GM23338 (cell line): ENCODE results near the gene OR13A1. TPM values are rescaled to one million over a fixed set of nuclear protein-coding genes. Genes with fewer than 3 reads are reported as not detected.

ENCODE experiments used
- ATAC-seq: fragments of 200-7000 bp; cut with Tn5 transposase; 3 replicates; pipeline ENCODE4 v1.9.1; 2020
- DNase-seq: peaks from one replicate; pipeline ENCODE4 v3.0.0-alpha.2; 2015; ENCODE audit warnings: low spot score
- H2AFZ ChIP-seq: fragments of 200-600 bp; sonication (generic); 2 replicates; pipeline ENCODE4 v1.8.0; 2016; ENCODE audit warnings: antibody characterized with exemption, mild to moderate bottlenecking, moderate library complexity
- H3F3A ChIP-seq: fragments of 200-600 bp; sonication (generic); replicated peaks from 2 replicates; pipeline ENCODE4 v1.8.0; 2017; ENCODE audit warnings: antibody characterized with exemption, mixed run types, low read depth
- H3K27ac ChIP-seq: fragments of 200-600 bp; sonication (generic); 2 replicates; pipeline ENCODE4 v1.6.1; 2016; ENCODE audit warnings: low read depth
- H3K27me3 ChIP-seq: fragments of 200-600 bp; sonication (generic); 2 replicates; pipeline ENCODE4 v1.8.0; 2016; ENCODE audit warnings: mild to moderate bottlenecking, mixed run types, moderate library complexity; ENCODE audit not compliant: insufficient read depth
- H3K36me3 ChIP-seq: fragments of 200-600 bp; sonication (generic); 2 replicates; pipeline ENCODE4 v1.8.0; 2016; ENCODE audit warnings: mild to moderate bottlenecking; ENCODE audit not compliant: insufficient read depth
- H3K4me1 ChIP-seq: fragments of 200-600 bp; sonication (generic); 2 replicates; pipeline ENCODE4 v1.8.0; 2016; ENCODE audit warnings: mild to moderate bottlenecking, moderate library complexity; ENCODE audit not compliant: insufficient read depth
- H3K4me2 ChIP-seq: fragments of 200-600 bp; sonication (generic); 2 replicates; pipeline ENCODE4 v1.7.1; 2017; ENCODE audit warnings: mixed run types
- H3K4me3 ChIP-seq: fragments of 200-600 bp; sonication (generic); 2 replicates; pipeline ENCODE4 v1.6.1; 2016; ENCODE audit warnings: mixed run types
- H3K79me2 ChIP-seq: fragments of 200-600 bp; sonication (generic); replicated peaks from 2 replicates; pipeline ENCODE4 v1.8.0; 2017; ENCODE audit warnings: mild to moderate bottlenecking; ENCODE audit not compliant: insufficient read depth
- H3K9me2 ChIP-seq: fragments of 200-600 bp; sonication (generic); 2 replicates; pipeline ENCODE4 v1.8.0; 2017; ENCODE audit not compliant: insufficient read depth
- H4K20me1 ChIP-seq: fragments of 200-600 bp; sonication (generic); replicated peaks from 2 replicates; pipeline ENCODE4 v1.8.0; 2017; ENCODE audit warnings: mild to moderate bottlenecking; ENCODE audit not compliant: insufficient read depth
- H3K27ac Mint-ChIP-seq: 2 replicates; pipeline ENCODE4 v1.8.0; 2020; ENCODE audit warnings: inconsistent platforms, mild to moderate bottlenecking, moderate library complexity, mixed read lengths
- H3K27me3 Mint-ChIP-seq: 3 replicates; pipeline ENCODE4 v1.8.0; 2022; ENCODE audit warnings: low read depth, mild to moderate bottlenecking, moderate library complexity, mixed read lengths, inconsistent platforms; ENCODE audit not compliant: insufficient read depth, poor library complexity
- H3K36me3 Mint-ChIP-seq: 3 replicates; pipeline ENCODE4 v1.8.0; 2021; ENCODE audit warnings: low read depth, mild to moderate bottlenecking, inconsistent platforms, moderate library complexity, mixed read lengths
- H3K4me1 Mint-ChIP-seq: 3 replicates; pipeline ENCODE4 v1.8.0; 2020; ENCODE audit warnings: mild to moderate bottlenecking, inconsistent platforms, mixed read lengths
- H3K4me3 Mint-ChIP-seq: 3 replicates; pipeline ENCODE4 v1.8.0; 2021; ENCODE audit warnings: moderate library complexity, mild to moderate bottlenecking, inconsistent platforms, mixed read lengths
- H3K9me3 Mint-ChIP-seq: 3 replicates; pipeline ENCODE4 v1.8.0; 2020; ENCODE audit warnings: moderate library complexity, mild to moderate bottlenecking, inconsistent platforms, mixed read lengths
- CREB1 ChIP-seq: fragments of 250-450 bp; sonication (Bioruptor Pico); IDR thresholded peaks from 2 replicates; pipeline ENCODE4 v1.5.0; 2020; ENCODE audit warnings: low read depth, mild to moderate bottlenecking, moderate library complexity
- EZH2 ChIP-seq: fragments of 200-600 bp; sonication (generic); IDR thresholded peaks from one replicate; pipeline ENCODE4 v1.8.0; 2017; ENCODE audit warnings: antibody characterized with exemption, mild to moderate bottlenecking, low read depth; ENCODE audit not compliant: unreplicated experiment
- EZH2phosphoT487 ChIP-seq: fragments of 200-600 bp; sonication (generic); IDR thresholded peaks from one replicate; pipeline ENCODE4 v1.8.1; 2018; ENCODE audit warnings: antibody characterized with exemption; ENCODE audit not compliant: unreplicated experiment
- JUNB ChIP-seq: IDR thresholded peaks from one replicate; pipeline ENCODE4 v1.6.1; 2016; ENCODE audit warnings: antibody characterized with exemption; ENCODE audit not compliant: unreplicated experiment
- NANOG ChIP-seq: IDR thresholded peaks from 2 replicates; pipeline ENCODE4 v1.6.1; 2016; ENCODE audit warnings: antibody characterized with exemption, borderline replicate concordance
- POLR2AphosphoS5 ChIP-seq: IDR thresholded peaks from 2 replicates; pipeline ENCODE4 v1.6.1; 2016; ENCODE audit warnings: antibody characterized with exemption, low read depth
- STAT1 ChIP-seq: IDR thresholded peaks from one replicate; pipeline ENCODE4 v1.6.1; 2016; ENCODE audit warnings: antibody characterized with exemption; ENCODE audit not compliant: unreplicated experiment
- polyA plus RNA-seq: library from polyadenylated mRNA; unstranded; fragments of >200 nt; fragmentation: Nextera tagmentation; extraction: Ambion mirVana; gene quantifications from 2 replicates; pipeline ENCODE4 v1.2.1, GENCODE V29; 2016
- total RNA-seq: library from RNA; depleted of rRNA; stranded (reverse); fragments of >200 nt; shearing (Covaris generic); gene quantifications from 2 replicates; pipeline ENCODE4 v1.2.3, GENCODE V29; 2014
- TF ChIP-seq, protein P1 (sequence below), 2 experiments: fragments of 200-600 bp in 1 of 2; sonication (generic) in 1 of 2; conservative IDR thresholded peaks; 2 replicates each; pipeline versions ENCODE4 v1.5.1 to v1.6.1; 2016 to 2017; ENCODE audit warnings: antibody characterized with exemption in 2 of 2, low read depth in 2 of 2, mild to moderate bottlenecking in 2 of 2, moderate library complexity in 1 of 2
- TF ChIP-seq, protein P2 (sequence below): IDR thresholded peaks from one replicate; pipeline ENCODE4 v1.6.1; 2018; ENCODE audit warnings: antibody characterized with exemption; ENCODE audit not compliant: unreplicated experiment

Gene OR13A1
- total and polyA plus RNA-seq, 2 experiments from 2014 or later: 0.21 TPM; not detected in 1

DNA sequence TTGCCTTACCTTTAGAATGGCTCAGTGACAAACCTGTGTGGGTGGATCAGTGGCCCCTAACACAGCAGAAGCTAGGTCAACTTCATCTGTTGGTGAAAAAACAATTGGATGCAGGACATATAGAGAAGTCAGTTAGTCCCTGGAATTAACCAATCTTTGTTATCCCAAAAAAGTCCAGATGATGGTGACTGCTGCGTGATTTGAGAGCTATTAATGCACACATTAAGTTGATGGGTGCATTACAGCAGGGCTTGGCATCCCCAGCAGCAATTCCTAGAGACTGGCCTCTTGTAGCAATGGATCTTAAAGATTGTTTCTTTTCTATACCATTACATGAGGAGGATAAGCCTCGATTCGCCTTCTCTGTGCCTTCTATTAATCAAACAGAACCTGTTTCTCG is 33.3 kb downstream of the OR13A1 start:
- Histone ChIP-seq H4K20me1 (no peaks in the 10 kb centered on the region), H3F3A (no peaks in the 10 kb centered on the region), H3K9me2 (no peaks in the 10 kb centered on the region), H3K27ac (no peak overlapping the region), H3K4me1 (peaks cover 13% of the 10 kb centered on the region), H3K79me2 (no peaks in the 10 kb centered on the region), H3K36me3 (no peaks in the 10 kb centered on the region), H2AFZ (no peak overlapping the region), H3K4me3 (no peak overlapping the region), H3K4me2 (no peak overlapping the region), H3K27me3 (no peaks in the 10 kb centered on the region)
- no peak overlapping the region for H3K4me3 Mint-ChIP-seq
- H3K9me3 Mint-ChIP-seq: peaks cover 7% of the 10 kb centered on the region
- peaks cover 2% of the 10 kb centered on the region; the same call in 1 of the 3 replicates for H3K36me3 Mint-ChIP-seq
- H3K27me3 Mint-ChIP-seq: no peaks in the 10 kb centered on the region
- DNase-seq: no peak
- TF ChIP-seq CREB1 (CRISPR knock-in tag): no peak
- no peak for TF ChIP-seq EZH2
- TF ChIP-seq JUNB: no peak
- TF ChIP-seq, protein P1, sequence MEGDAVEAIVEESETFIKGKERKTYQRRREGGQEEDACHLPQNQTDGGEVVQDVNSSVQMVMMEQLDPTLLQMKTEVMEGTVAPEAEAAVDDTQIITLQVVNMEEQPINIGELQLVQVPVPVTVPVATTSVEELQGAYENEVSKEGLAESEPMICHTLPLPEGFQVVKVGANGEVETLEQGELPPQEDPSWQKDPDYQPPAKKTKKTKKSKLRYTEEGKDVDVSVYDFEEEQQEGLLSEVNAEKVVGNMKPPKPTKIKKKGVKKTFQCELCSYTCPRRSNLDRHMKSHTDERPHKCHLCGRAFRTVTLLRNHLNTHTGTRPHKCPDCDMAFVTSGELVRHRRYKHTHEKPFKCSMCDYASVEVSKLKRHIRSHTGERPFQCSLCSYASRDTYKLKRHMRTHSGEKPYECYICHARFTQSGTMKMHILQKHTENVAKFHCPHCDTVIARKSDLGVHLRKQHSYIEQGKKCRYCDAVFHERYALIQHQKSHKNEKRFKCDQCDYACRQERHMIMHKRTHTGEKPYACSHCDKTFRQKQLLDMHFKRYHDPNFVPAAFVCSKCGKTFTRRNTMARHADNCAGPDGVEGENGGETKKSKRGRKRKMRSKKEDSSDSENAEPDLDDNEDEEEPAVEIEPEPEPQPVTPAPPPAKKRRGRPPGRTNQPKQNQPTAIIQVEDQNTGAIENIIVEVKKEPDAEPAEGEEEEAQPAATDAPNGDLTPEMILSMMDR (conservative IDR thresholded peaks at IDR 0.05; ENCODE audit: low read depth in 2 of 2): no peak
- peaks cover 16% of the 10 kb centered on the region; the same call in 2 of the 3 replicates for H3K4me1 Mint-ChIP-seq
- H3K27ac Mint-ChIP-seq: no peak overlapping the region
- no peak for ATAC-seq

DNA sequence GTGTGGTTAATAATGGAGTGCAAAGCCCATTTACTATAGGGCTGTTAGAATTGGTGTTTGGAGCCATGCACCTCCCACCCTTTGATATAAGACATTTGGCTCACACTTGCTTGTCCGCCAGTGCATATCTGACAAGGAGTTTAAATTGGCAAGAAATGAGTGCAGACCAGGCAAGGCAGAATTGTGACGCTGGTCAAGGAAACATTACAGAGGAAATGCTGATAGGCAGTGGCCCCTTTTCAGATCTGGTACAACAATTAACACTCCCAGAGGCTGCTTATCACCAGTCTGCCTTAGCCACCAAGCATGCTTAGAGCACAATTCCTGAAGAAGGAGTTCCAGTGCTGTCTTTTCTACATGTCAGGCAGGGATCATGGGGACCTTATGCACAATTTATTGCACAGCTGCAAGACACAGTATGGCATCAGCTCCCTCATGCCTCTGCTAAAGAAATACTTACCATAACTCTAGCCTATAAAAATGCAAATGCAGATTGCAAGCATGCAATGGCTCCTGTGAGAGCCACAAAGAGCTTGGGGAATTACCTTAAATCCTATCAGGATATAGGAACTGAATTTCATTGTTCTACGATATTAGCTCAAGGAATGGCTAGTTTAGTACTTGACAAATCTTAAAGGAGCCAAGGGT is 35.2 kb downstream of the OR13A1 start:
- H2AFZ ChIP-seq: peak overlapping the region; percentile 95

More for the DNA sequence above, 35.2 kb downstream of the OR13A1 start:
- Mint-ChIP-seq H3K36me3 (no peaks in the 10 kb centered on the region), H3K4me1 (peaks cover 16% of the 10 kb centered on the region; the same call in 2 of the 3 replicates), H3K27me3 (no peaks in the 10 kb centered on the region), H3K9me3 (0 out of 3 replicates have a peak, but pooled peaks cover under 1% of the 10 kb centered on the region), H3K4me3 (no peak overlapping the region), H3K27ac (no peak overlapping the region)
- H3K36me3 ChIP-seq: no peaks in the 10 kb centered on the region
- H3K4me2 ChIP-seq: 0 out of 2 replicates have a peak overlapping the region, but pooled peaks have one; percentile 38
- no peaks in the 10 kb centered on the region for H4K20me1 ChIP-seq
- TF ChIP-seq STAT1: no peak
- TF ChIP-seq NANOG: no peak
- TF ChIP-seq, protein P2, sequence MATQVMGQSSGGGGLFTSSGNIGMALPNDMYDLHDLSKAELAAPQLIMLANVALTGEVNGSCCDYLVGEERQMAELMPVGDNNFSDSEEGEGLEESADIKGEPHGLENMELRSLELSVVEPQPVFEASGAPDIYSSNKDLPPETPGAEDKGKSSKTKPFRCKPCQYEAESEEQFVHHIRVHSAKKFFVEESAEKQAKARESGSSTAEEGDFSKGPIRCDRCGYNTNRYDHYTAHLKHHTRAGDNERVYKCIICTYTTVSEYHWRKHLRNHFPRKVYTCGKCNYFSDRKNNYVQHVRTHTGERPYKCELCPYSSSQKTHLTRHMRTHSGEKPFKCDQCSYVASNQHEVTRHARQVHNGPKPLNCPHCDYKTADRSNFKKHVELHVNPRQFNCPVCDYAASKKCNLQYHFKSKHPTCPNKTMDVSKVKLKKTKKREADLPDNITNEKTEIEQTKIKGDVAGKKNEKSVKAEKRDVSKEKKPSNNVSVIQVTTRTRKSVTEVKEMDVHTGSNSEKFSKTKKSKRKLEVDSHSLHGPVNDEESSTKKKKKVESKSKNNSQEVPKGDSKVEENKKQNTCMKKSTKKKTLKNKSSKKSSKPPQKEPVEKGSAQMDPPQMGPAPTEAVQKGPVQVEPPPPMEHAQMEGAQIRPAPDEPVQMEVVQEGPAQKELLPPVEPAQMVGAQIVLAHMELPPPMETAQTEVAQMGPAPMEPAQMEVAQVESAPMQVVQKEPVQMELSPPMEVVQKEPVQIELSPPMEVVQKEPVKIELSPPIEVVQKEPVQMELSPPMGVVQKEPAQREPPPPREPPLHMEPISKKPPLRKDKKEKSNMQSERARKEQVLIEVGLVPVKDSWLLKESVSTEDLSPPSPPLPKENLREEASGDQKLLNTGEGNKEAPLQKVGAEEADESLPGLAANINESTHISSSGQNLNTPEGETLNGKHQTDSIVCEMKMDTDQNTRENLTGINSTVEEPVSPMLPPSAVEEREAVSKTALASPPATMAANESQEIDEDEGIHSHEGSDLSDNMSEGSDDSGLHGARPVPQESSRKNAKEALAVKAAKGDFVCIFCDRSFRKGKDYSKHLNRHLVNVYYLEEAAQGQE: no peak
- TF ChIP-seq EZH2phosphoT487: no peak
- no peak for TF ChIP-seq POLR2AphosphoS5
- TF ChIP-seq, protein P1 (conservative IDR thresholded peaks at IDR 0.05; ENCODE audit: low read depth in 2 of 2): no peak
- H3K4me3 ChIP-seq: no peak overlapping the region
- no peak overlapping the region for H3K27ac ChIP-seq
- no peaks in the 10 kb centered on the region for H3F3A ChIP-seq
- ATAC-seq (no peak), DNase-seq (no peak)
- no peaks in the 10 kb centered on the region for H3K27me3 ChIP-seq
- no peaks in the 10 kb centered on the region for H3K9me2 ChIP-seq
- H3K79me2 ChIP-seq: no peaks in the 10 kb centered on the region
- peaks cover 13% of the 10 kb centered on the region for H3K4me1 ChIP-seq
